IMR-90 (cell line): ENCODE data around the gene KY. TPM values are rescaled to one million over a fixed set of nuclear protein-coding genes. Genes with fewer than 3 reads are reported as not detected.

Source experiments
- ATAC-seq: fragments of 200-7000 bp; cut with Tn5 transposase; 2 replicates; pipeline ENCODE4 v1.9.1; 2020; ENCODE audit warnings: low read depth, mild to moderate bottlenecking, moderate library complexity
- BruUV-seq: library from RNA; stranded (reverse); fragments of 400-500 nt; replicated peaks from 2 replicates; lab custom pipeline; 2021; lab: Mats Ljungman, UMichigan
- CTCF ChIA-PET: fragments of 300-600 bp; formaldehyde crosslinking; extraction: SDS; loops from one replicate; lab custom pipeline; 2021; ENCODE audit warnings: antibody characterized with exemption; lab: Yijun Ruan, JAX
- POLR2A ChIA-PET: fragments of 300-600 bp; sonication (Branson Sonifier 250); formaldehyde crosslinking; loops from one replicate; lab custom pipeline; 2022; ENCODE audit warnings: antibody characterized with exemption; ENCODE audit not compliant: unreplicated experiment; lab: Charles Lee
- DNase-seq: peaks from one replicate; pipeline ENCODE4 v3.0.0; 2013
- H2AFZ ChIP-seq: replicated peaks from 2 replicates; pipeline ENCODE3; 2013; ENCODE audit warnings: low read length, mild to moderate bottlenecking; ENCODE audit not compliant: poor library complexity
- H2AK5ac ChIP-seq: 2 replicates; pipeline ENCODE4 v1.6.1; 2013; ENCODE audit warnings: low read depth, low read length, inconsistent platforms
- H2AK9ac ChIP-seq: replicated peaks from 2 replicates; pipeline ENCODE3; 2013; ENCODE audit warnings: mild to moderate bottlenecking, low read depth, low read length, moderate library complexity; ENCODE audit not compliant: poor library complexity
- H2BK120ac ChIP-seq: 2 replicates; pipeline ENCODE4 v1.6.1; 2013; ENCODE audit warnings: low read depth, low read length, inconsistent platforms
- H2BK15ac ChIP-seq: 3 replicates; pipeline ENCODE4 v1.6.1; 2013; ENCODE audit warnings: low read depth, low read length, inconsistent platforms
- H2BK20ac ChIP-seq: 2 replicates; pipeline ENCODE4 v1.6.1; 2013; ENCODE audit warnings: low read depth, mild to moderate bottlenecking, inconsistent platforms, low read length, moderate library complexity
- H2BK5ac ChIP-seq: 2 replicates; pipeline ENCODE4 v1.6.1; 2013; ENCODE audit warnings: mild to moderate bottlenecking, low read depth, low read length, inconsistent platforms; ENCODE audit not compliant: poor library complexity, severe bottlenecking
- H3K14ac ChIP-seq: replicated peaks from 2 replicates; pipeline ENCODE4 v1.6.1; 2013; ENCODE audit warnings: low read depth, low read length, inconsistent platforms
- H3K18ac ChIP-seq: 2 replicates; pipeline ENCODE4 v1.6.1; 2013; ENCODE audit warnings: low read depth, low read length, control low read depth
- H3K23ac ChIP-seq: 2 replicates; pipeline ENCODE4 v1.6.1; 2013; ENCODE audit warnings: low read depth, low read length, inconsistent platforms
- H3K27ac ChIP-seq: 2 replicates; pipeline ENCODE4 v1.5.1; 2013; ENCODE audit warnings: mild to moderate bottlenecking, control low read depth, low read length; ENCODE audit not compliant: insufficient read depth
- H3K27me3 ChIP-seq: 2 replicates; pipeline ENCODE4 v1.6.1; 2013; ENCODE audit warnings: low read length; ENCODE audit not compliant: control insufficient read depth, insufficient read depth
- H3K36me3 ChIP-seq: 2 replicates; pipeline ENCODE4 v1.6.1; 2013; ENCODE audit warnings: low read length, mixed read lengths; ENCODE audit not compliant: control insufficient read depth, insufficient read depth
- H3K4ac ChIP-seq: 2 replicates; pipeline ENCODE4 v1.6.1; 2013; ENCODE audit warnings: low read depth, low read length, inconsistent platforms
- H3K4me1 ChIP-seq: 2 replicates; pipeline ENCODE4 v1.6.1; 2013; ENCODE audit warnings: low read length, mixed read lengths; ENCODE audit not compliant: control insufficient read depth, insufficient read depth
- H3K4me2 ChIP-seq: 2 replicates; pipeline ENCODE4 v1.6.1; 2013; ENCODE audit warnings: low read depth, mild to moderate bottlenecking, control low read depth, low read length, moderate library complexity
- H3K4me3 ChIP-seq: 2 replicates; pipeline ENCODE4 v1.5.1; 2013; ENCODE audit warnings: low read depth, mild to moderate bottlenecking, control low read depth, low read length, moderate library complexity; ENCODE audit not compliant: insufficient read depth
- H3K56ac ChIP-seq: 2 replicates; pipeline ENCODE4 v1.6.1; 2013; ENCODE audit warnings: low read length, inconsistent platforms; ENCODE audit not compliant: insufficient read depth; ENCODE audit errors: extremely low read depth
- H3K79me1 ChIP-seq, 2 experiments: 2 replicates each; pipeline ENCODE4 v1.6.1; 2013; ENCODE audit warnings: low read length in 2 of 2, inconsistent platforms in 1 of 2, low read depth in 1 of 2
- H3K9ac ChIP-seq: 2 replicates; pipeline ENCODE4 v1.6.1; 2013; ENCODE audit warnings: low read depth, low read length, control low read depth
- H3K9me1 ChIP-seq: 2 replicates; pipeline ENCODE4 v1.6.1; 2013; ENCODE audit warnings: low read length, inconsistent platforms; ENCODE audit not compliant: insufficient read depth
- H3K9me3 ChIP-seq: 2 replicates; pipeline ENCODE4 v1.6.1; 2013; ENCODE audit warnings: low read length; ENCODE audit not compliant: control insufficient read depth, insufficient read depth
- H4K20me1 ChIP-seq: 2 replicates; pipeline ENCODE4 v1.6.1; 2013; ENCODE audit warnings: low read length, inconsistent platforms; ENCODE audit not compliant: insufficient read depth
- H4K5ac ChIP-seq: 2 replicates; pipeline ENCODE4 v1.6.1; 2013; ENCODE audit warnings: mild to moderate bottlenecking, low read depth, low read length, control low read depth
- H4K8ac ChIP-seq, 2 experiments: 2 replicates each; pipeline ENCODE4 v1.6.1; 2013; ENCODE audit warnings: low read depth in 2 of 2, low read length in 2 of 2, control low read depth in 1 of 2, inconsistent platforms in 1 of 2
- H4K91ac ChIP-seq: 2 replicates; pipeline ENCODE4 v1.6.1; 2013; ENCODE audit warnings: low read depth, low read length, inconsistent platforms; ENCODE audit not compliant: insufficient read depth
- BHLHE40 ChIP-seq: fragments of 150-350 bp; IDR thresholded peaks from 2 replicates; pipeline ENCODE4 v1.6.1; 2016; ENCODE audit warnings: mild to moderate bottlenecking, low read depth, low read length
- CEBPB ChIP-seq: IDR thresholded peaks from 2 replicates; pipeline ENCODE4 v1.6.1; 2012; ENCODE audit warnings: low read depth, low read length, improper control_type of control experiment
- CHD1 ChIP-seq: IDR thresholded peaks from 2 replicates; pipeline ENCODE4 v1.6.1; 2012; ENCODE audit warnings: low read depth, low read length, improper control_type of control experiment
- CTCF ChIP-seq: conservative IDR thresholded peaks from 2 replicates; pipeline ENCODE4 v1.5.1; 2012; ENCODE audit warnings: mild to moderate bottlenecking, low read depth, low read length, improper control_type of control experiment
- ELK1 ChIP-seq: fragments of 150-350 bp; IDR thresholded peaks from 2 replicates; pipeline ENCODE4 v1.6.1; 2016; ENCODE audit warnings: low read depth, mild to moderate bottlenecking, low read length, moderate library complexity, borderline replicate concordance
- FOS ChIP-seq: fragments of 150-350 bp; IDR thresholded peaks from 2 replicates; pipeline ENCODE4 v1.6.1; 2016; ENCODE audit warnings: low read depth, low read length
- MAFK ChIP-seq: IDR thresholded peaks from 2 replicates; pipeline ENCODE4 v1.6.1; 2012; ENCODE audit warnings: low read depth, low read length, improper control_type of control experiment
- MAZ ChIP-seq: IDR thresholded peaks from 2 replicates; pipeline ENCODE4 v1.6.1; 2012; ENCODE audit warnings: low read depth, mild to moderate bottlenecking, low read length, improper control_type of control experiment, moderate library complexity, borderline replicate concordance
- MXI1 ChIP-seq: IDR thresholded peaks from 2 replicates; pipeline ENCODE4 v1.6.1; 2012; ENCODE audit warnings: low read depth, mild to moderate bottlenecking, low read length, moderate library complexity, borderline replicate concordance
- NFE2L2 ChIP-seq: fragments of 150-350 bp; IDR thresholded peaks from 2 replicates; pipeline ENCODE4 v1.6.1; 2016; ENCODE audit warnings: low read depth, mild to moderate bottlenecking, low read length
- POLR2A ChIP-seq: IDR thresholded peaks from 2 replicates; pipeline ENCODE4 v1.6.1; 2012; ENCODE audit warnings: mild to moderate bottlenecking, low read depth, low read length
- RAD21 ChIP-seq: IDR thresholded peaks from 2 replicates; pipeline ENCODE4 v1.6.1; 2012; ENCODE audit warnings: low read length, improper control_type of control experiment
- RCOR1 ChIP-seq: IDR thresholded peaks from 2 replicates; pipeline ENCODE4 v1.6.1; 2012; ENCODE audit warnings: mild to moderate bottlenecking, low read length, improper control_type of control experiment; ENCODE audit not compliant: insufficient replicate concordance
- RFX5 ChIP-seq: IDR thresholded peaks from 2 replicates; pipeline ENCODE4 v1.8.0; 2012; ENCODE audit warnings: low read depth, mild to moderate bottlenecking, low read length, moderate library complexity
- SMC3 ChIP-seq: fragments of 150-350 bp; IDR thresholded peaks from 2 replicates; pipeline ENCODE4 v1.6.1; 2016; ENCODE audit warnings: low read depth, mild to moderate bottlenecking, antibody characterized with exemption, low read length, moderate library complexity
- USF2 ChIP-seq: fragments of 150-350 bp; IDR thresholded peaks from 2 replicates; pipeline ENCODE4 v1.6.1; 2017; ENCODE audit warnings: mild to moderate bottlenecking, antibody characterized with exemption, low read length, low read depth
- WGBS, 2 experiments: methylation state at CpG; one replicate each; pipeline versions ENCODE4 v1.1.5 to v1.1.7; 2013; ENCODE audit warnings: missing lambda C conversion rate in 2 of 2; ENCODE audit not compliant: insufficient read length in 1 of 2; ENCODE audit errors: extremely low coverage in 2 of 2; 5-methylcytosine and 5-hydroxymethylcytosine counted together
- dilution Hi-C: fragments of 300-500 bp; cut with HindIII; formaldehyde crosslinking; loops from one replicate; pipeline ENCODE4 v1.14.3; 2018; ENCODE audit warnings: low sequenced_read_pairs; ENCODE audit not compliant: unreplicated experiment
- in situ Hi-C: fragments of 300-500 bp; cut with MboI; formaldehyde crosslinking; loops from 3 replicates; pipeline ENCODE4 v1.14.3; 2019; ENCODE audit warnings: low sequenced_read_pairs, inconsistent platforms, mixed read lengths
- intact Hi-C: fragments of 100-400 bp; cut with micrococcal nuclease; formaldehyde crosslinking; loops from 2 replicates; pipeline ENCODE4 v1.10.0; 2022
- polyA plus RNA-seq, 3 experiments: library from polyadenylated mRNA; depleted of rRNA; stranded (reverse); fragments of >200 nt; gene quantifications; 2 replicates each; pipeline ENCODE4 v1.2.3, GENCODE V29; 2012; ENCODE audit warnings: low replicate concordance in 1 of 3
- total RNA-seq: library from RNA; depleted of rRNA; stranded (reverse); fragments of >200 nt; gene quantifications from 2 replicates; pipeline ENCODE4 v1.2.3, GENCODE V29; 2012

Gene KY
- total and polyA plus RNA-seq, 2 of the 4 experiments (the other 2 are of a cell fraction): under 0.01 to 0.09 TPM

- no peak overlapping the region for H2AK9ac ChIP-seq
- no peaks in the 10 kb centered on the region for H3K36me3 ChIP-seq
- no CpG with 5 or more reads among the region's 4 CpGs for WGBS, 2 experiments
- no peak overlapping the region for H3K23ac ChIP-seq
- dilution Hi-C loops (no loop called here), intact Hi-C loops (loop anchor here (1.0 to 2.0 kb wide), 2 partner anchors 40 to 333 kb away; no protein-coding TSS in a partner anchor), in situ Hi-C loops (no loop called here)
- no peak overlapping the region for H3K14ac ChIP-seq
- DNase-seq (no peak), ATAC-seq (no peak)
- ChIA-PET POLR2A (interaction anchor here (0.6 kb wide), 1 partner anchor 47 kb away, joined by 3 read pairs; no protein-coding TSS in a partner anchor), CTCF (interaction anchor here (1.8 kb wide), 1 partner anchor 41 kb away, joined by 8 read pairs; no protein-coding TSS in a partner anchor)
- H4K20me1 ChIP-seq: no peaks in the 10 kb centered on the region
- peaks cover 16% of the 10 kb centered on the region; the same call in 1 of the 2 replicates for H3K27me3 ChIP-seq
- TF ChIP-seq RFX5 (no peak), BHLHE40 (no peak), RAD21 (no peak), NFE2L2 (no peak), SMC3 (no peak), FOS (no peak), ELK1 (no peak), MAZ (no peak), CHD1 (no peak), USF2 (no peak), RCOR1 (no peak), CTCF (no peak), CEBPB (no peak), MAFK (no peak), MXI1 (no peak), POLR2A (no peak)
- H4K8ac ChIP-seq: no peak overlapping the region
- H2AK5ac ChIP-seq: no peak overlapping the region
- no peak overlapping the region for H3K27ac ChIP-seq
- no peak overlapping the region for H2BK20ac ChIP-seq
- no peak overlapping the region for H3K56ac ChIP-seq
- H3K4me2 ChIP-seq: no peak overlapping the region
- H4K5ac ChIP-seq: no peak overlapping the region
- no peaks in the 10 kb centered on the region for H3K4me1 ChIP-seq
- H2BK5ac ChIP-seq: no peak overlapping the region
- H3K4ac ChIP-seq: no peak overlapping the region
- no peak overlapping the region for H2BK15ac ChIP-seq
- no peak overlapping the region for H3K4me3 ChIP-seq
- H3K9ac ChIP-seq: no peak overlapping the region
- no peak overlapping the region for H2AFZ ChIP-seq
- no TSS peak for BruUV-seq
- H2BK120ac ChIP-seq: no peak overlapping the region
- no peaks in the 10 kb centered on the region for H3K79me1 ChIP-seq
- no peaks in the 10 kb centered on the region for H3K9me3 ChIP-seq
- no peaks in the 10 kb centered on the region for H3K9me1 ChIP-seq
- no peak overlapping the region for H3K18ac ChIP-seq
- no peak overlapping the region for H4K91ac ChIP-seq
Measured at GRCh38 chr3:134641671-134642300, 9.0 kb downstream of the KY start.
